ENCODE results near the gene TUBA1B. TPM values are rescaled to one million over a fixed set of nuclear protein-coding genes. Genes with fewer than 3 reads are reported as not detected.

The TUBA1B gene
- total RNA-seq, 2 experiments from 2014 or later: 2,079 to 3,539 TPM

DNA sequence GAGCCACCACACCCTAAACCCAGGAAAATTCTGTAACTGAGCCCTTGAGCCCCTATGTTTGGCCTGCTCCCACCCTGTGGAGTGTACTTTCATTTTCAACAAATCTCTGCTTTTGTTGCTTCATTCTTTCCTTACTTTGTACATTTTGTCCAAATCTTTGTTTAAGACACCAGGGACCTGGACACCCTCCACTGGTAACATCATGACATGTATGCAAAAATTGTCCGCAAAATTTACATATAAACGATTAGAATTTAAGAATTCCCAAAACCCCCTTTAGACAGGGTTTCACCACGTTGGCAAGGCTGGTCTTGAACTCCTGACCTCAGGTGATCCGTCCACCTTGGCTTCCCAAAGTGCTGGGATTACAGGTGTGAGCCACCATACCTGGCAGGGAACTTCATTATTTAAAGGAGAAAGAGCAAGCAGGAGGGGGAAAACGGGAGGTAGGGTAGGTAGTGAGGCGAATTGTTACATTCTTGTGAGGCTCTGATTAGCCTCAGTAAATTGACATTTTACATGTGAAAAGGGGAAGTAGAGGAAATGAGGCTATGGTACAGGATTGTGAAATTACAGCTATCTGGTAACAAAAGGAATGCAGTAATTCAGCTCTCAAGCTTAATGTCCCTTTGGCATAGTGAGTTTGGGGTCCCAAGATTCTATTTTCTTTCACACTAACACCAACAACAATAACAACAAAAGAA, 30.0 kb upstream of the TUBA1B start:
- TF ChIP-seq, protein P1, sequence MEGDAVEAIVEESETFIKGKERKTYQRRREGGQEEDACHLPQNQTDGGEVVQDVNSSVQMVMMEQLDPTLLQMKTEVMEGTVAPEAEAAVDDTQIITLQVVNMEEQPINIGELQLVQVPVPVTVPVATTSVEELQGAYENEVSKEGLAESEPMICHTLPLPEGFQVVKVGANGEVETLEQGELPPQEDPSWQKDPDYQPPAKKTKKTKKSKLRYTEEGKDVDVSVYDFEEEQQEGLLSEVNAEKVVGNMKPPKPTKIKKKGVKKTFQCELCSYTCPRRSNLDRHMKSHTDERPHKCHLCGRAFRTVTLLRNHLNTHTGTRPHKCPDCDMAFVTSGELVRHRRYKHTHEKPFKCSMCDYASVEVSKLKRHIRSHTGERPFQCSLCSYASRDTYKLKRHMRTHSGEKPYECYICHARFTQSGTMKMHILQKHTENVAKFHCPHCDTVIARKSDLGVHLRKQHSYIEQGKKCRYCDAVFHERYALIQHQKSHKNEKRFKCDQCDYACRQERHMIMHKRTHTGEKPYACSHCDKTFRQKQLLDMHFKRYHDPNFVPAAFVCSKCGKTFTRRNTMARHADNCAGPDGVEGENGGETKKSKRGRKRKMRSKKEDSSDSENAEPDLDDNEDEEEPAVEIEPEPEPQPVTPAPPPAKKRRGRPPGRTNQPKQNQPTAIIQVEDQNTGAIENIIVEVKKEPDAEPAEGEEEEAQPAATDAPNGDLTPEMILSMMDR (conservative IDR thresholded peaks at IDR 0.05; ENCODE audit: low read length): no peak
- no peak for TF ChIP-seq EZH2phosphoT487 (IDR thresholded peaks at IDR 0.05; ENCODE audit: borderline replicate concordance, low read depth, low read length)
- H3K9me3 ChIP-seq (ENCODE audit: low read length): no peaks in the 10 kb centered on the region
- H3K79me2 ChIP-seq (ENCODE audit: insufficient read depth, low read depth, low read length): no peaks in the 10 kb centered on the region
- H3K4me3 ChIP-seq (ENCODE audit: low read depth, low read length, poor library complexity, severe bottlenecking): peak overlapping the region; percentile 47
- ChIA-PET POLR2A (interaction anchor here (0.5 to 1.9 kb wide), 6 partner anchors 11 to 31 kb away, joined by 3 to 6 read pairs (median 4); partner anchors contain the start of gene TUBA1A), CTCF (ENCODE audit: unreplicated experiment) (no interaction called here)
- no peaks in the 10 kb centered on the region for H4K20me1 ChIP-seq (ENCODE audit: insufficient read depth, low read length)
- peak; percentile 34 for DNase-seq (ENCODE audit: low spot score)
- BruUV-seq (replicated peaks): no TSS peak
- no peaks in the 10 kb centered on the region for H3K9me2 ChIP-seq (ENCODE audit: insufficient read depth, low read length)
- H3K4me1 ChIP-seq (ENCODE audit: insufficient read depth, low read length, poor library complexity, severe bottlenecking): peaks cover 30% of the 10 kb centered on the region
- H2AFZ ChIP-seq (ENCODE audit: low read length): peak overlapping the region; percentile 27; the same call in 1 of the 2 replicates
- H3K4me2 ChIP-seq (ENCODE audit: low read length): peak overlapping the region; percentile 42
- no peak overlapping the region for H3K27ac ChIP-seq (ENCODE audit: low read depth, low read length, poor library complexity, severe bottlenecking)
- intact Hi-C loops (cut with micrococcal nuclease; ENCODE audit: unreplicated experiment): no loop called here
- H3K36me3 ChIP-seq (ENCODE audit: insufficient read depth, low read length): no peaks in the 10 kb centered on the region

- DNase-seq (ENCODE audit: low spot score): peak; percentile 16
- peak overlapping the region; percentile 26 for H3K4me3 ChIP-seq (ENCODE audit: low read depth, low read length, poor library complexity, severe bottlenecking)
- peak overlapping the region; percentile 27 for H3K27ac ChIP-seq (ENCODE audit: low read depth, low read length, poor library complexity, severe bottlenecking)
- no peaks in the 10 kb centered on the region for H4K20me1 ChIP-seq (ENCODE audit: insufficient read depth, low read length)
- peak overlapping the region; percentile 27; the same call in 1 of the 2 replicates for H2AFZ ChIP-seq (ENCODE audit: low read length)
- no TSS peak for BruUV-seq (replicated peaks)
- no peaks in the 10 kb centered on the region for H3K79me2 ChIP-seq (ENCODE audit: insufficient read depth, low read depth, low read length)
- peak overlapping the region; percentile 42 for H3K4me2 ChIP-seq (ENCODE audit: low read length)
- no peaks in the 10 kb centered on the region for H3K36me3 ChIP-seq (ENCODE audit: insufficient read depth, low read length)
- H3K9me2 ChIP-seq (ENCODE audit: insufficient read depth, low read length): no peaks in the 10 kb centered on the region
- CTCF ChIA-PET (ENCODE audit: unreplicated experiment): no interaction called here
- POLR2A ChIA-PET: interaction anchor here (0.5 to 1.9 kb wide), 7 partner anchors 10 to 611 kb away, joined by 3 to 8 read pairs (median 4); partner anchors contain the start of gene TUBA1A
- TF ChIP-seq, protein P1 (conservative IDR thresholded peaks at IDR 0.05; ENCODE audit: low read length): no peak
- TF ChIP-seq EZH2phosphoT487 (IDR thresholded peaks at IDR 0.05; ENCODE audit: borderline replicate concordance, low read depth, low read length): no peak
- intact Hi-C loops (cut with micrococcal nuclease; ENCODE audit: unreplicated experiment): no loop called here
- H3K9me3 ChIP-seq (ENCODE audit: low read length): no peaks in the 10 kb centered on the region
- H3K4me1 ChIP-seq (ENCODE audit: insufficient read depth, low read length, poor library complexity, severe bottlenecking): peaks cover 30% of the 10 kb centered on the region
Observed at GRCh38 chr12:49160399-49160798, 29.2 kb upstream of the TUBA1B start.

GRCh38 chr12:49154221-49154620, 23.0 kb upstream of the TUBA1B start:
- POLR2A ChIA-PET: interaction anchor here (1.0 kb wide), 1 partner anchor 9 kb away, joined by 13 read pairs; no protein-coding TSS in a partner anchor
- DNase-seq (ENCODE audit: low spot score): no peak
- Histone ChIP-seq H3K79me2 (ENCODE audit: insufficient read depth, low read depth, low read length) (no peaks in the 10 kb centered on the region), H3K9me3 (ENCODE audit: low read length) (no peaks in the 10 kb centered on the region), H3K27ac (ENCODE audit: low read depth, low read length, poor library complexity, severe bottlenecking) (no peak overlapping the region), H3K36me3 (ENCODE audit: insufficient read depth, low read length) (no peaks in the 10 kb centered on the region), H3K4me2 (ENCODE audit: low read length) (no peak overlapping the region), H3K9me2 (ENCODE audit: insufficient read depth, low read length) (no peaks in the 10 kb centered on the region), H4K20me1 (ENCODE audit: insufficient read depth, low read length) (no peaks in the 10 kb centered on the region), H3K4me3 (ENCODE audit: low read depth, low read length, poor library complexity, severe bottlenecking) (no peak overlapping the region), H2AFZ (ENCODE audit: low read length) (no peak overlapping the region), H3K4me1 (ENCODE audit: insufficient read depth, low read length, poor library complexity, severe bottlenecking) (peaks cover 10% of the 10 kb centered on the region)
- no TSS peak for BruUV-seq (replicated peaks)
- CTCF ChIA-PET (ENCODE audit: unreplicated experiment): no interaction called here
- TF ChIP-seq, protein P1 (conservative IDR thresholded peaks at IDR 0.05; ENCODE audit: low read length): no peak
- no peak for TF ChIP-seq EZH2phosphoT487 (IDR thresholded peaks at IDR 0.05; ENCODE audit: borderline replicate concordance, low read depth, low read length)
- intact Hi-C loops (cut with micrococcal nuclease; ENCODE audit: unreplicated experiment): no loop called here
